Lower leg skin (tissue), 3 donors: ENCODE measurements around the gene C8G.

Experiments used
- CTCF ChIP-seq, 3 donors: fragments of 450-650 bp; IDR thresholded peaks; one replicate each; pipeline ENCODE4 v1.5.1; 2016; ENCODE audit warnings: antibody characterized with exemption in 3 of 3, mild to moderate bottlenecking in 3 of 3, moderate library complexity in 2 of 3
- POLR2A ChIP-seq, 2 donors: fragments of 450-650 bp; IDR thresholded peaks; one replicate each; pipeline ENCODE4 v1.6.1; 2016 to 2017; ENCODE audit warnings: antibody characterized with exemption in 2 of 2, mild to moderate bottlenecking in 1 of 2, moderate library complexity in 1 of 2

- no peak for TF ChIP-seq CTCF (IDR thresholded peaks at IDR 0.05)
- no peak for TF ChIP-seq POLR2A (IDR thresholded peaks at IDR 0.05)
These were observed 1.4 kb downstream of the C8G start for GRCh38 chr9:136946228-136947027.
